ENCODE measurements around the gene KIAA1586.

KIAA1586 gene

DNA sequence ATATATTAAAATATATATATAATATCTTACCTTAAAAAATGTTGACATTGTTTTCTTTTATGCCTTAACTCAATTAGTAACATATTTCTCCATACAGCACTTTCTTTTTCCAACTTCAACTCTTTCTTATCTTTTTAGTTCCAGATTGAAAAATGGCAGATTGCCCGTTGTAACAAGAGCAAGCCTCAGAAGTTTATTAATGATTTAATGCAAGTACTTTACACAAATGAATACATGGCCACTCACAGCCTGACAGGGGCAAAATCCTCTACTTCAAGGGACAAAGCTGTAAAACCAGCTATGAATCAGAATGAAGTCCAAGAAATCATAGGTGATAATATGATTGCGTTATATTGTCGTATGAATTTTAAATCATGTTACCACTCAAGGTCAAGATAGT is 29.4 kb upstream of the KIAA1586 start:
- DNase-seq (ENCODE audit: low spot score), result no peak
- CTCF ChIA-PET, result interaction anchor here (0.7 to 1.5 kb wide), 2 partner anchors 62 to 213 kb away, joined by 4 to 5 read pairs; partner anchors contain the start of gene BEND6
- H3K27ac ChIP-seq, result no peak overlapping the region
- TF ChIP-seq, protein P1, sequence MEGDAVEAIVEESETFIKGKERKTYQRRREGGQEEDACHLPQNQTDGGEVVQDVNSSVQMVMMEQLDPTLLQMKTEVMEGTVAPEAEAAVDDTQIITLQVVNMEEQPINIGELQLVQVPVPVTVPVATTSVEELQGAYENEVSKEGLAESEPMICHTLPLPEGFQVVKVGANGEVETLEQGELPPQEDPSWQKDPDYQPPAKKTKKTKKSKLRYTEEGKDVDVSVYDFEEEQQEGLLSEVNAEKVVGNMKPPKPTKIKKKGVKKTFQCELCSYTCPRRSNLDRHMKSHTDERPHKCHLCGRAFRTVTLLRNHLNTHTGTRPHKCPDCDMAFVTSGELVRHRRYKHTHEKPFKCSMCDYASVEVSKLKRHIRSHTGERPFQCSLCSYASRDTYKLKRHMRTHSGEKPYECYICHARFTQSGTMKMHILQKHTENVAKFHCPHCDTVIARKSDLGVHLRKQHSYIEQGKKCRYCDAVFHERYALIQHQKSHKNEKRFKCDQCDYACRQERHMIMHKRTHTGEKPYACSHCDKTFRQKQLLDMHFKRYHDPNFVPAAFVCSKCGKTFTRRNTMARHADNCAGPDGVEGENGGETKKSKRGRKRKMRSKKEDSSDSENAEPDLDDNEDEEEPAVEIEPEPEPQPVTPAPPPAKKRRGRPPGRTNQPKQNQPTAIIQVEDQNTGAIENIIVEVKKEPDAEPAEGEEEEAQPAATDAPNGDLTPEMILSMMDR (conservative IDR thresholded peaks at IDR 0.05; ENCODE audit: low read depth), result no peak
- POLR2A ChIA-PET (ENCODE audit: low non-redundant PET), result no interaction called here

DNA sequence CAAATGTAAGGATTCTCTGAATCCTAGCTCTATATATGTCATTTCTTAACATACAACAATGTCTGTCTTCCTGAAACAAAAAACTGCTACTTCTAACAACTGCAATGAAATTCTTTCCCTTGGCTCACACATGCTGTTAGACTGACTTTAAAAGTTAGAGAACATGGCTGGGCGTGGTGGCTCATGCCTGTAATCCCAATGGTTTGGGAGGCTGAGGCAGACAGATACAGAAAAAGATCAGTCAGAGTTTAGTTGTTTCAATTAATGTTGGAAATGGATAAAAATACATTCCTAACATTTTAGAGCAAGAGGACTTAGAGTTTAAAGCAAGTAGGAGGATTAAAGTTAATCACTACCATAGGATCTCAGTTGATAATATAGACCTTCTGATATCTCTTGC is 28.7 kb upstream of the KIAA1586 start:
- no peak overlapping the region for H3K27ac ChIP-seq
- ChIA-PET CTCF (interaction anchor here (0.7 to 1.5 kb wide), 2 partner anchors 63 to 214 kb away, joined by 4 to 5 read pairs; partner anchors contain the start of gene BEND6), POLR2A (ENCODE audit: low non-redundant PET) (no interaction called here)
- TF ChIP-seq, protein P1 (conservative IDR thresholded peaks at IDR 0.05; ENCODE audit: low read depth), result no peak
- no peak for DNase-seq (ENCODE audit: low spot score)

DNA sequence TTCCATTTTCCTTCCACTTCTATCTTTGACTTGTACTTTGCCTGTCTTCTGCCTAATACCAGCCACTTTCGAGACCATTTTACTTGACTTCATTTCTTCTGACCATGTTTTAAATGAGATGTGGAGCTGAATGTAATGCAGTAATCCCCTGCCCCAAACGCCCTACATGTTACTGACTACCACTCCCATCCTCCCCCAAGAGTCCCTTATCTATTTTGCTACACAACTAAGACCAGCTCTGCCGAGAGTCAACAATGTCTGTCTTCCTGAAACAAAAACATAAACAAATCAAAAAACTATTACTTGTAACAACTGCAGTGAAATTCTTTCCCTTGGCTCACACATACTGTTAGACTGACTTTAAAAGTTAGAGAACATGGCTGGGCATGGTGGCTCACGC is 27.1 kb upstream of the KIAA1586 start:
- DNase-seq (ENCODE audit: low spot score), result no peak
- TF ChIP-seq, protein P1 (conservative IDR thresholded peaks at IDR 0.05; ENCODE audit: low read depth), result no peak
- ChIA-PET POLR2A (ENCODE audit: low non-redundant PET) (no interaction called here), CTCF (no interaction called here)
- no peak overlapping the region for H3K27ac ChIP-seq

DNA sequence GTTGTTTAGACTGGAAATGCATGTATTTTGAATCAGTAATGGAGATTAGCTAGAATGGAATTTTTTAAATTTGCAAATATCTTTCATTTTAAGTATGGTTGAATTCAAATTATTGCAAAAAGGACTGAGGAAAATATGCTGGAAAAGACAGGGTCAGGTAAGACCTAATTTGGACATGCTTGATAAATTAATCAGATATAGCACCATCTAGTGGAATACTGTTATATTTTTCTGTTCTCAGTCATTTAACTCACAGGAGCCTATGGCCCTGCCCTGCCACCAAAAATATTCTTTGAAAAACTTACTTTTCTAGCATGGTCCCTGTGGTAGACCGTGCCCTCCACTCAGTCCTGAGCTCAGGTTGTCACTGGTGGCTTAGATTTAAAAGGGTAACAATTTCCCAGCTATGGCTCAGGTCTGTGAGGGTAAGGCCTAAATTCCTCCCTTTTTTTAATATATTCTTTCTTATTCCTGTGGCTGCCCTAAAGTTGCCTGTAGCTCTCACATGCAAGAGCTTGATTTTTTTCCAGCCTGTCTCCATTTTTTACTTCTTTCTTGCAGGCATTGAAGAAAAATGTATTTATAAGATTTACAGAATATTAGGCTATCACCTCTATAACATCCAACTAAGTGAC is 25.3 kb upstream of the KIAA1586 start:
- H3K27ac ChIP-seq, result no peak overlapping the region
- TF ChIP-seq, protein P1 (conservative IDR thresholded peaks at IDR 0.05; ENCODE audit: low read depth), result peak; percentile 59
- DNase-seq (ENCODE audit: low spot score), result peak; percentile 62
- CTCF ChIA-PET, result interaction anchor here (0.6 to 1.4 kb wide), 6 partner anchors 101 to 255 kb away, joined by 3 to 10 read pairs (median 4); no protein-coding TSS in a partner anchor
- POLR2A ChIA-PET (ENCODE audit: low non-redundant PET), result no interaction called here

DNA sequence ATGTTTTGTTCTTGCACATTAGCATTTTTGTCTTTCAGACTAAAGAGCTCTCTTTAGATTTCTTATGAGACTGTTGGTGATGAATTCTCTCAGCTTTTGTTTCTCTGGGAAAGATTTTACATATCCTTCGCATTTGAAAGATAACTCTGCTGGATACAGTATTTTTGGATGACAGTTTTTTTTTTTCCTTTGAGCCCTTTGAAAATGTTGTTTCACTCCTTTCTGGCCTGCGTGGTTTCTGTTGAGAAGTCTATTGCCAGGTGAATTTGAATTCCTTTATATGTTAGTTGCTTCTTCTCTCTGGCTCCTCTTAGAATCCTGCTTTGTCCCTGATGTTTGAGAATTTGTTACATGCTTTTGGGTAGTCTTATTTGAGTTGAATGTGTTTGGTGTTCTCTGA is 22.2 kb upstream of the KIAA1586 start:
- CTCF ChIA-PET, result interaction anchor here (0.6 kb wide), 1 partner anchor 292 kb away, joined by 7 read pairs; no protein-coding TSS in a partner anchor
- POLR2A ChIA-PET (ENCODE audit: low non-redundant PET), result no interaction called here
- no peak for DNase-seq (ENCODE audit: low spot score)
- TF ChIP-seq, protein P1 (conservative IDR thresholded peaks at IDR 0.05; ENCODE audit: low read depth), result no peak
- no peak overlapping the region for H3K27ac ChIP-seq

DNA sequence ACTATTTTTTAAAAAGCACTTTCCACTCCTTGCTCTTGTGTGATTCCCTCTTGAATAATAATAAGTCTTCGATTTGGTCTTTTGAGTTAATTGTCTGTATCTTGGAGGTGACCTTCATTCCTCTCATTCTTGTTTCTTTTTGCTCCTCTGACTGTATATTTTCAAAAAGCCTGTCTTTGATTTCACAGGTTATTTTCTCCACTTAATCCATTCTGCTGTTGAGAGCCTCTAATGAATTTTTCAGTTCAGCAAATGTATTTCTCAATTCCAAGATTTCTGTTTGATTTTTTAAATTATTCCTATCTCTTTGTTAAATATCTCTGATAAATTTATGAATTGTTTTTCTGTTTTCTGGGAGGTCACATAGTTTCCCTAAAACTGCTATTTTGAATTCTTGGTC is 21.7 kb upstream of the KIAA1586 start:
- TF ChIP-seq, protein P1 (conservative IDR thresholded peaks at IDR 0.05; ENCODE audit: low read depth), result no peak
- H3K27ac ChIP-seq, result no peak overlapping the region
- POLR2A ChIA-PET (ENCODE audit: low non-redundant PET), result no interaction called here
- CTCF ChIA-PET, result no interaction called here
- no peak for DNase-seq (ENCODE audit: low spot score)

Measured in RWPE1 (cell line).